Breast epithelium (tissue), 4 donors: Measurements from ENCODE around the gene PLCB4. TPM values are rescaled to one million over a fixed set of nuclear protein-coding genes. Genes with fewer than 3 reads are reported as not detected.

ENCODE experiments used
- DNase-seq, 2 donors: peaks; one replicate each; pipeline ENCODE4 v3.0.0-alpha.2; 2019; ENCODE audit warnings: low spot score in 2 of 2
- H3K27ac ChIP-seq, 2 donors: fragments of 200-600 bp; sonication (generic) in 1 of 2; one replicate each; pipeline ENCODE4 v1.5.1; 2016 to 2019; ENCODE audit warnings: mild to moderate bottlenecking in 1 of 2
- H3K27me3 ChIP-seq, 2 donors: fragments of 200-600 bp; sonication (generic) in 1 of 2; one replicate each; pipeline versions ENCODE4 v1.5.1 to v1.6.0; 2017 to 2019; ENCODE audit warnings: control low read depth in 1 of 2, mild to moderate bottlenecking in 1 of 2
- H3K36me3 ChIP-seq: fragments of 200-600 bp; one replicate; pipeline ENCODE4 v1.5.1; 2019
- H3K4me1 ChIP-seq, 2 donors: fragments of 200-600 bp; sonication (generic); one replicate each; pipeline ENCODE4 v1.5.1; 2016 to 2019; ENCODE audit warnings: control low read depth in 1 of 2
- H3K4me3 ChIP-seq, 3 donors: fragments of 200-600 bp; sonication (generic); 1 replicate in 2 of 3; 2 replicates in 1 of 3; pipeline ENCODE4 v1.5.1; 2016 to 2019; ENCODE audit warnings: mild to moderate bottlenecking in 3 of 3, moderate library complexity in 2 of 3
- H3K9me3 ChIP-seq, 2 donors: fragments of 200-600 bp; sonication (generic) in 1 of 2; one replicate each; pipeline ENCODE4 v1.5.1; 2016 to 2019; ENCODE audit warnings: control low read depth in 1 of 2
- POLR2A ChIP-seq: fragments of 450-650 bp; IDR thresholded peaks from one replicate; pipeline ENCODE4 v1.6.1; 2016; ENCODE audit warnings: antibody characterized with exemption, mild to moderate bottlenecking, moderate library complexity
- POLR2AphosphoS5 ChIP-seq, 3 donors: sonication (generic); formaldehyde crosslinking; IDR thresholded peaks; one replicate each; pipeline ENCODE4 v1.6.1; 2017; ENCODE audit warnings: antibody characterized with exemption in 3 of 3
- intact Hi-C: fragments of 100-400 bp; cut with DNase I; formaldehyde crosslinking; loops from one replicate; pipeline ENCODE4 v1.15.1; 2023; ENCODE audit warnings: low total_unique reads
- total RNA-seq, 3 donors: library from RNA; depleted of rRNA; stranded (reverse); fragments of >200 nt; gene quantifications; one replicate each; pipeline ENCODE4 v1.1.0, GENCODE V29; 2016
- TF ChIP-seq, protein P1 (sequence below), 3 donors: fragments of 450-650 bp; IDR thresholded peaks; one replicate each; pipeline ENCODE4 v1.5.1; 2016 to 2017; ENCODE audit warnings: antibody characterized with exemption in 3 of 3, mild to moderate bottlenecking in 3 of 3, moderate library complexity in 3 of 3

PLCB4 gene
- total RNA-seq, 3 donors from 2014 or later: 9.4 to 17.7 (median 13.0) TPM

DNA sequence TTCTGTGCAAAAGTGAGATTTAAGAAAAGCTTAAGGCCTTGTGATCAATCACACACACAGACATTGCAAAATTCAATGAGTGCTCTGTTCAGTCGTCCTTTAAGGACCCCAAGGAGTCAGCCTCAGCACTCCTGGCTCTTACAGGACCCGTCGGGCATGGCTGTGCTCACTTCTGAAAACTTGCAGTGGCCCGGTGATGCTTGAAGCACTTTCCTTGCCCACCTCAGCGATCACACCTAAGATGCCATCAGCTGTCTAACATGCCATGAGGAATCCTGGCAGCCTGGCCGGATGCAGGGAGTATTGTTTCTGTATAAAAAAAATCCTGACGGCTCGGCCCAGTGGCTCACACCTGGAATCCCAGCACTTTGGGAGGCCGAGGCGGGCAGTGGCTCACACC lies 344.1 kb downstream of the PLCB4 start:
- no peak overlapping the region for H3K4me3 ChIP-seq
- no peaks in the 10 kb centered on the region for H3K4me1 ChIP-seq
- no peaks in the 10 kb centered on the region for H3K9me3 ChIP-seq
- no peak for TF ChIP-seq POLR2AphosphoS5 (IDR thresholded peaks at IDR 0.05)
- TF ChIP-seq, protein P1, sequence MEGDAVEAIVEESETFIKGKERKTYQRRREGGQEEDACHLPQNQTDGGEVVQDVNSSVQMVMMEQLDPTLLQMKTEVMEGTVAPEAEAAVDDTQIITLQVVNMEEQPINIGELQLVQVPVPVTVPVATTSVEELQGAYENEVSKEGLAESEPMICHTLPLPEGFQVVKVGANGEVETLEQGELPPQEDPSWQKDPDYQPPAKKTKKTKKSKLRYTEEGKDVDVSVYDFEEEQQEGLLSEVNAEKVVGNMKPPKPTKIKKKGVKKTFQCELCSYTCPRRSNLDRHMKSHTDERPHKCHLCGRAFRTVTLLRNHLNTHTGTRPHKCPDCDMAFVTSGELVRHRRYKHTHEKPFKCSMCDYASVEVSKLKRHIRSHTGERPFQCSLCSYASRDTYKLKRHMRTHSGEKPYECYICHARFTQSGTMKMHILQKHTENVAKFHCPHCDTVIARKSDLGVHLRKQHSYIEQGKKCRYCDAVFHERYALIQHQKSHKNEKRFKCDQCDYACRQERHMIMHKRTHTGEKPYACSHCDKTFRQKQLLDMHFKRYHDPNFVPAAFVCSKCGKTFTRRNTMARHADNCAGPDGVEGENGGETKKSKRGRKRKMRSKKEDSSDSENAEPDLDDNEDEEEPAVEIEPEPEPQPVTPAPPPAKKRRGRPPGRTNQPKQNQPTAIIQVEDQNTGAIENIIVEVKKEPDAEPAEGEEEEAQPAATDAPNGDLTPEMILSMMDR (IDR thresholded peaks at IDR 0.05): no peak
- no peak for TF ChIP-seq POLR2A
- H3K27ac ChIP-seq: no peak overlapping the region
- DNase-seq: no peak
- H3K36me3 ChIP-seq: no peaks in the 10 kb centered on the region
- H3K27me3 ChIP-seq: no peaks in the 10 kb centered on the region
- intact Hi-C loops: no loop called here

DNA sequence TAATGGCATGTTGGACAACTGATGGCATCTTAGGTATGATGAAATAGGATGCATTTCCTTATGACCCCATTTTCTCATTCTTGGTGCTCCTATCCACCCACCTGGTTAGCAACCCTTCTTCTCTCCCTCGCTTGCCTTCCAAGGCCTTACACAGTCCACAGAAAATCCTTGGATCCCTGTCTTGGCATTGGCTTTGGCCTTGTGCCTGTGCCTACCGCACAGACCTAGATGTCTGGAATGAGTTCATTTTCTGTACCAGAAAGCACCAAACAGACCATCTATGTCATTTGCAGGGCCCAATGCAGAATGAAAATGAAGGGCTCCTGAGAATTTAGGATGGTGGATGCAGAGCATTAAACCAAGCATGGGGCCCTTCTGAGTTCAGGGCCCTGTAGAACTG lies 346.5 kb downstream of the PLCB4 start:
- Histone ChIP-seq H3K36me3 (no peaks in the 10 kb centered on the region), H3K27ac (no peak overlapping the region), H3K27me3 (no peaks in the 10 kb centered on the region), H3K4me3 (no peak overlapping the region), H3K4me1 (no peaks in the 10 kb centered on the region), H3K9me3 (no peaks in the 10 kb centered on the region)
- TF ChIP-seq POLR2A (no peak), POLR2AphosphoS5 (IDR thresholded peaks at IDR 0.05) (no peak)
- TF ChIP-seq, protein P1 (IDR thresholded peaks at IDR 0.05): no peak
- intact Hi-C loops: no loop called here
- DNase-seq: no peak

DNA sequence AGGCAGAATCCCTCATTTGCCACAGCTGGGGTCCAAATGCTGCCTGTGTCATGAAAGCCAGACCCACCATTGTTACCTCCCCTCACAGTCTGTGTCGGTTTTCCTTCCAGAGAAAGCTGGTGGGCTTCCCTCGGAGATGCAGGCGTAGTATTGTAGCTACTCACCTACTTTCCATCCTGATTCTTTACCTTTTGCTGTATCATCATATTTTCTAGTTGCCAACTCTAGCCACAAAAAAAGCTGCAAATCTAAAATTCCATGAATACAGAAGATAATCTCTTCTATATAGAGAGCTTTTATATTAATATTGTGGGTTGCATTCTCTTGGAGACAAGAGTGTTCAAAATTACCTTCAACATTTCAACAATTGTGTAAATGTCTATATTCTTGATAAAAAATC lies 347.5 kb downstream of the PLCB4 start:
- TF ChIP-seq, protein P1 (IDR thresholded peaks at IDR 0.05): no peak
- no peak for TF ChIP-seq POLR2A

DNA sequence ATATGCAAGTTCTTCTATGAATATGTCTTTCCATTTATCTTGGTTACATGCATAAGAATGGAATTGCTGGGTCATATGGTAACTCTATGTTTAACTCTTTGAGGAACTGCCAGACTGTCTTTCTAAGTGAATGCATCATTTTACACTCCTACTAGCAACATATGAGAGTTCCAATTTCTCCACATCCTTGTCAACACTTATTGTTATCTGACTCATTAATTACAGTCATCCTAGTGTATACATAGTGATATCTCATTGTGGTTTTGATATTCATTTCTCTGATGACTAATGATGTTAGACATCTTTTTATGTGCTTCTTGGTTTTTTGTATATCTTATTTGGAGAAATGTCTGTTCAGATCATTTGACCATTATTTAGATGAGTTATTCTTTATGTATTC lies 348.8 kb downstream of the PLCB4 start:
- Histone ChIP-seq H3K27ac (no peak overlapping the region), H3K9me3 (no peaks in the 10 kb centered on the region), H3K27me3 (no peaks in the 10 kb centered on the region), H3K4me1 (no peaks in the 10 kb centered on the region), H3K4me3 (no peak overlapping the region), H3K36me3 (no peaks in the 10 kb centered on the region)
- DNase-seq: no peak
- intact Hi-C loops: no loop called here
- TF ChIP-seq POLR2A (no peak), POLR2AphosphoS5 (IDR thresholded peaks at IDR 0.05) (no peak)
- TF ChIP-seq, protein P1 (IDR thresholded peaks at IDR 0.05): no peak

More for the DNA sequence above, 347.5 kb downstream of the PLCB4 start:
- Histone ChIP-seq H3K4me3 (no peak overlapping the region), H3K4me1 (no peaks in the 10 kb centered on the region), H3K9me3 (no peaks in the 10 kb centered on the region), H3K36me3 (no peaks in the 10 kb centered on the region), H3K27me3 (no peaks in the 10 kb centered on the region), H3K27ac (no peak overlapping the region)
- DNase-seq: no peak
- intact Hi-C loops: no loop called here

DNA sequence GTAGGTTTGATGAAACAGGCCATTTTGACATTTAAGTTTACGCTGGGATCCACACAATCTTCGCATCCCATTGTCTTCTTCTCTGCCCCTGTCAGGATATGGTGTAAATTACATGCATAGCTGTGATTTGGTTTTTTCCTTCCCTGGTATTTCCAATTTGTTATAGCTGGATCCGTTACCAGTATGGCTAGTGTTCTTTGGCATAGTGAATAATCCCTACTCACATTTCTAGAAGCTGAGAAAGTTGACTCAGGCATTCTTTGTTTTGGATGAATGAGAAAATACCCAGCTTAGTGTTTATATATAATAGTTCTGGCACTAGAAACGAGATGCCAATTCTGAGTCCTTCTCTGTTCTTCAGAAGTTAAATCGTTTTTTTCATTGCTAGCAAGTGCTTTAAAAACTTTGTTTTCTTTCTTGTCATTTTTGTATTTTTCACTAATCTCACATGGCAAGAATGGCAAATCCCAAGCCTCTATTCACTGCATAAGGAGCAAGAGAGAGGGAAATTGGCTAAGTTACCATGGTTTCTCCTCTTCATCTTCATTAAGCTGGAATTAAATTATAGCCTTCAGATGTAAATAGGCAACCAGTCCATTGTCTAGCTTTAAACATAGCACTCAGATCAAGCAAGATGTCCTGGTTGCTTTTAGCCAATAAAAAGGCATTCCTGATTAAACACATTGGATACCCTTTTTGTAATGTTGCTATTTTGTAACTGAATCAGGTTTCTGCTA lies 353.6 kb downstream of the PLCB4 start:
- Histone ChIP-seq H3K9me3 (no peaks in the 10 kb centered on the region), H3K36me3 (no peaks in the 10 kb centered on the region), H3K4me3 (no peak overlapping the region), H3K27ac (no peak overlapping the region), H3K4me1 (no peaks in the 10 kb centered on the region), H3K27me3 (no peaks in the 10 kb centered on the region)
- intact Hi-C loops: no loop called here
- TF ChIP-seq POLR2A (no peak), POLR2AphosphoS5 (IDR thresholded peaks at IDR 0.05) (no peak)
- TF ChIP-seq, protein P1 (IDR thresholded peaks at IDR 0.05): no peak
- no peak for DNase-seq
